ENCODE measurements around the gene PDE8A. TPM values are rescaled to one million over a fixed set of nuclear protein-coding genes. Genes with fewer than 3 reads are reported as not detected.

Gene PDE8A
- total and polyA plus RNA-seq, 2 of the 13 experiments (the other 11 are each of a cell fraction or from before 2014, with no cell fraction given) = 26.3 to 48.5 TPM

DNA sequence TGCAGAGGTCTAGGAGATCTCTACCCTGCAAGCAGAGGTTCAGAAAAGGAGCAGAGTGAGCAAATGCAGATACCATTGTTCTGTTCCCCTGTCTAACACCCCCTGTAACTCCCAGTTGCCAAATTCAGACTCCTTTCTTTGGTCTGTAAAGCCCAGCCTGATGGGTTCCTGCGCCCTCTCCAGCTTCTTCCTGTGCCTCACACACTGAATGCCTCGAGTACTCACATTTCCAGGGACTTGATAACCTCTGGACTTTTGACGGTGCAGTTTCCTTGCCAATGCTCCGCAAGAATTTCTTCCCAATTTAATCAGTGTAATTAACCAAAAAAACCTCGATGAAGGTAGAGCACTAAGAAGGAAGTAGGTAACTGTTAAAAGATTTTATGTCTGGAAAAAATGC, 19.3 kb downstream of the PDE8A start:
- TF ChIP-seq NFYC (CRISPR knock-in tag; IDR thresholded peaks at IDR 0.05) = no peak
- TF ChIP-seq ZFYVE20 (CRISPR knock-in tag; IDR thresholded peaks at IDR 0.05; ENCODE audit: borderline replicate concordance, low read depth) = no peak
- TF ChIP-seq, protein P1, sequence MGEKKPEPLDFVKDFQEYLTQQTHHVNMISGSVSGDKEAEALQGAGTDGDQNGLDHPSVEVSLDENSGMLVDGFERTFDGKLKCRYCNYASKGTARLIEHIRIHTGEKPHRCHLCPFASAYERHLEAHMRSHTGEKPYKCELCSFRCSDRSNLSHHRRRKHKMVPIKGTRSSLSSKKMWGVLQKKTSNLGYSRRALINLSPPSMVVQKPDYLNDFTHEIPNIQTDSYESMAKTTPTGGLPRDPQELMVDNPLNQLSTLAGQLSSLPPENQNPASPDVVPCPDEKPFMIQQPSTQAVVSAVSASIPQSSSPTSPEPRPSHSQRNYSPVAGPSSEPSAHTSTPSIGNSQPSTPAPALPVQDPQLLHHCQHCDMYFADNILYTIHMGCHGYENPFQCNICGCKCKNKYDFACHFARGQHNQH (CRISPR knock-in tag; IDR thresholded peaks at IDR 0.05) = no peak
- TF ChIP-seq TBP (CRISPR knock-in tag; IDR thresholded peaks at IDR 0.05) = no peak
- TF ChIP-seq, protein P2, sequence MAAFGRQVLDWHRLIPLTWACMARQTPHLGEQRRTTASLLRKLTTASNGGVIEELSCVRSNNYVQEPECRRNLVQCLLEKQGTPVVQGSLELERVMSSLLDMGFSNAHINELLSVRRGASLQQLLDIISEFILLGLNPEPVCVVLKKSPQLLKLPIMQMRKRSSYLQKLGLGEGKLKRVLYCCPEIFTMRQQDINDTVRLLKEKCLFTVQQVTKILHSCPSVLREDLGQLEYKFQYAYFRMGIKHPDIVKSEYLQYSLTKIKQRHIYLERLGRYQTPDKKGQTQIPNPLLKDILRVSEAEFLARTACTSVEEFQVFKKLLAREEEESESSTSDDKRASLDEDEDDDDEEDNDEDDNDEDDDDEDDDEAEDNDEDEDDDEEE (CRISPR knock-in tag; IDR thresholded peaks at IDR 0.05) = no peak
- TF ChIP-seq XRCC5 (optimal IDR thresholded peaks at IDR 0.05; ENCODE audit: low read length) = no peak
- TF ChIP-seq ZNF629 (CRISPR knock-in tag; conservative IDR thresholded peaks at IDR 0.05) = no peak
- TF ChIP-seq BCL6 (CRISPR knock-in tag; IDR thresholded peaks at IDR 0.05) = no peak
- TF ChIP-seq, protein P3, sequence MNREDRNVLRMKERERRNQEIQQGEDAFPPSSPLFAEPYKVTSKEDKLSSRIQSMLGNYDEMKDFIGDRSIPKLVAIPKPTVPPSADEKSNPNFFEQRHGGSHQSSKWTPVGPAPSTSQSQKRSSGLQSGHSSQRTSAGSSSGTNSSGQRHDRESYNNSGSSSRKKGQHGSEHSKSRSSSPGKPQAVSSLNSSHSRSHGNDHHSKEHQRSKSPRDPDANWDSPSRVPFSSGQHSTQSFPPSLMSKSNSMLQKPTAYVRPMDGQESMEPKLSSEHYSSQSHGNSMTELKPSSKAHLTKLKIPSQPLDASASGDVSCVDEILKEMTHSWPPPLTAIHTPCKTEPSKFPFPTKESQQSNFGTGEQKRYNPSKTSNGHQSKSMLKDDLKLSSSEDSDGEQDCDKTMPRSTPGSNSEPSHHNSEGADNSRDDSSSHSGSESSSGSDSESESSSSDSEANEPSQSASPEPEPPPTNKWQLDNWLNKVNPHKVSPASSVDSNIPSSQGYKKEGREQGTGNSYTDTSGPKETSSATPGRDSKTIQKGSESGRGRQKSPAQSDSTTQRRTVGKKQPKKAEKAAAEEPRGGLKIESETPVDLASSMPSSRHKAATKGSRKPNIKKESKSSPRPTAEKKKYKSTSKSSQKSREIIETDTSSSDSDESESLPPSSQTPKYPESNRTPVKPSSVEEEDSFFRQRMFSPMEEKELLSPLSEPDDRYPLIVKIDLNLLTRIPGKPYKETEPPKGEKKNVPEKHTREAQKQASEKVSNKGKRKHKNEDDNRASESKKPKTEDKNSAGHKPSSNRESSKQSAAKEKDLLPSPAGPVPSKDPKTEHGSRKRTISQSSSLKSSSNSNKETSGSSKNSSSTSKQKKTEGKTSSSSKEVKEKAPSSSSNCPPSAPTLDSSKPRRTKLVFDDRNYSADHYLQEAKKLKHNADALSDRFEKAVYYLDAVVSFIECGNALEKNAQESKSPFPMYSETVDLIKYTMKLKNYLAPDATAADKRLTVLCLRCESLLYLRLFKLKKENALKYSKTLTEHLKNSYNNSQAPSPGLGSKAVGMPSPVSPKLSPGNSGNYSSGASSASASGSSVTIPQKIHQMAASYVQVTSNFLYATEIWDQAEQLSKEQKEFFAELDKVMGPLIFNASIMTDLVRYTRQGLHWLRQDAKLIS (CRISPR knock-in tag; IDR thresholded peaks at IDR 0.05) = no peak
- TF ChIP-seq GPN1 (CRISPR knock-in tag; IDR thresholded peaks at IDR 0.05; ENCODE audit: borderline replicate concordance) = no peak
- TF ChIP-seq AGO2 (optimal IDR thresholded peaks at IDR 0.05; ENCODE audit: low read depth, low read length) = no peak
- no peaks in the 10 kb centered on the region for H3K9me3 ChIP-seq (ENCODE audit: low read length)
- H3K4me2 ChIP-seq (ENCODE audit: low read depth, low read length) = no peak overlapping the region
- WGBS (ENCODE audit: low lambda C conversion rate) = 85% methylated on average over 5 of the region's 5 CpGs
- ChIA-PET POLR2A (interaction anchor here (2.0 kb wide), 1 partner anchor 20 kb away, joined by 5 read pairs; no protein-coding TSS in a partner anchor), CTCF (ENCODE audit: low intra/inter-chr PET ratio, low total read pairs) (no interaction called here)
- in situ Hi-C loops (cut with HindIII; ENCODE audit: extremely low pct_ligation_motif_present, low pct_unique_long_range_greater_than_20kb) = no loop called here
- peaks cover 40% of the 10 kb centered on the region for H3K4me1 ChIP-seq (ENCODE audit: insufficient read depth, low read length)
- no peak for DNase-seq (ENCODE audit: low spot score)
- intact Hi-C loops (cut with micrococcal nuclease; ENCODE audit: unreplicated experiment) = no loop called here
- no peak overlapping the region for H2AFZ ChIP-seq (ENCODE audit: low read length)
- ATAC-seq = no peak
- H3K27me3 ChIP-seq (ENCODE audit: control insufficient read depth in 1 of 2, insufficient read depth in 2 of 2, low read length in 2 of 2) = no peaks in the 10 kb centered on the region
- no peak overlapping the region for H3K4me3 ChIP-seq (replicated peaks in 1 of 3; ENCODE audit: insufficient read depth in 1 of 3, low read depth in 2 of 3, low read length in 3 of 3)
- no peak for FAIRE-seq
- H3K79me2 ChIP-seq (ENCODE audit: insufficient read depth, low read length) = peaks cover 89% of the 10 kb centered on the region
- H3K9ac ChIP-seq (ENCODE audit: insufficient read depth, low read depth, low read length) = no peak overlapping the region
- H4K20me1 ChIP-seq (ENCODE audit: insufficient read depth, low read length) = peaks cover 5% of the 10 kb centered on the region
- H3K36me3 ChIP-seq (replicated peaks in 1 of 2; ENCODE audit: control insufficient read depth in 1 of 2, insufficient read depth in 2 of 2, low read length in 2 of 2) = peaks cover 0 to 4% of the 10 kb centered on the region in 2 experiments; a peak in 1 of 5 replicates
- no peak overlapping the region for H3K27ac ChIP-seq (ENCODE audit: extremely low read length, insufficient read depth, low read length)
- no TSS peak for BruUV-seq (replicated peaks)
